Large intestine (tissue), 3 donors: ENCODE measurements around the gene DDHD1. TPM values are rescaled to one million over a fixed set of nuclear protein-coding genes. Genes with fewer than 3 reads are reported as not detected.

ENCODE experiments used
- DNase-seq, 2 donors: peaks; one replicate each; pipeline versions ENCODE4 v3.0.0 to v3.0.0-alpha.2; 2013
- H3K27ac ChIP-seq: one replicate; pipeline ENCODE4 v1.5.1; 2013; ENCODE audit warnings: low read length
- H3K27me3 ChIP-seq: 2 replicates; pipeline ENCODE4 v1.6.1; 2013; ENCODE audit warnings: low read length; ENCODE audit not compliant: control insufficient read depth, insufficient read depth
- H3K36me3 ChIP-seq: 2 replicates; pipeline ENCODE4 v1.6.1; 2013; ENCODE audit warnings: low read length; ENCODE audit not compliant: control insufficient read depth, insufficient read depth
- H3K4me1 ChIP-seq: one replicate; pipeline ENCODE4 v1.6.1; 2013; ENCODE audit warnings: low read length; ENCODE audit not compliant: control insufficient read depth, insufficient read depth
- H3K4me3 ChIP-seq: one replicate; pipeline ENCODE4 v1.5.1; 2013; ENCODE audit warnings: low read length
- H3K9me3 ChIP-seq: one replicate; pipeline ENCODE4 v1.6.1; 2013; ENCODE audit warnings: mild to moderate bottlenecking, low read depth, low read length, moderate library complexity; ENCODE audit not compliant: control insufficient read depth
- WGBS: methylation state at CpG from one replicate; pipeline ENCODE4 v1.1.5; 2013; ENCODE audit warnings: low lambda C conversion rate; ENCODE audit not compliant: insufficient coverage; 5-methylcytosine and 5-hydroxymethylcytosine counted together
- polyA plus RNA-seq: library from polyadenylated mRNA; unstranded; fragments of 120-200 nt; gene quantifications from one replicate; pipeline ENCODE4 v1.2.1, GENCODE V29; 2013

The DDHD1 gene
- polyA plus RNA-seq, 1 donor = 10.2 TPM

DNA sequence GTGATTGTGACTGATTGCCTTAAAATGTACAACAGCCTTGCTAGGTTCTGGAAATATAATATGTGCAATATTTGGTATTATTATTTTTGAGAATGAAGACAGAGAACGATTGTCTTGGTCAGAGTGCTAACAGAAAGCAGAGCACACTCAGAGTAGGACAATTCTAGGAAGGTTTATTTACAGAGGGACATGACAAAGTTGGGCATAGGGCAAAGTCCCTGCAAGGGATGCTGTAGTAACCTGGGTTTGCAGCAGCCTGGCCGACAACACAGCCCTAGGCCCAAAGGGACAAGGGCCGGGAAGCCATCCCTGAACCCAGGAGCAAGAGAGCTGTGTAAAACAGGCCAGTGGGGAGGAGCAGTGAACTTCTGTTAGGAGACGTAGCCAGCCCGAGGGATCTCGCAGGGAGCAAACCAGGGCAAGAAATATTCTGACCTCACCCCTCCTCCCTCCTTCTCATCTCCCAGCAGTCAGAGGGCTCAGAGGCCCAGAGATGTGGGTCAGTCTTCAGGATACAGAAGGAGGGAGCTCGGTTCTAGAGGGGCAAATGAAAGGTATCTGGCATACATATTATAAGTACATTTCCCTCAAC, 151.2 kb downstream of the DDHD1 start:
- Histone ChIP-seq H3K4me3 (no peak overlapping the region), H3K36me3 (no peaks in the 10 kb centered on the region), H3K27ac (no peak overlapping the region), H3K9me3 (no peaks in the 10 kb centered on the region), H3K27me3 (no peaks in the 10 kb centered on the region), H3K4me1 (no peaks in the 10 kb centered on the region)
- no peak for DNase-seq
- no CpG with 5 or more reads among the region's 7 CpGs for WGBS

DNA sequence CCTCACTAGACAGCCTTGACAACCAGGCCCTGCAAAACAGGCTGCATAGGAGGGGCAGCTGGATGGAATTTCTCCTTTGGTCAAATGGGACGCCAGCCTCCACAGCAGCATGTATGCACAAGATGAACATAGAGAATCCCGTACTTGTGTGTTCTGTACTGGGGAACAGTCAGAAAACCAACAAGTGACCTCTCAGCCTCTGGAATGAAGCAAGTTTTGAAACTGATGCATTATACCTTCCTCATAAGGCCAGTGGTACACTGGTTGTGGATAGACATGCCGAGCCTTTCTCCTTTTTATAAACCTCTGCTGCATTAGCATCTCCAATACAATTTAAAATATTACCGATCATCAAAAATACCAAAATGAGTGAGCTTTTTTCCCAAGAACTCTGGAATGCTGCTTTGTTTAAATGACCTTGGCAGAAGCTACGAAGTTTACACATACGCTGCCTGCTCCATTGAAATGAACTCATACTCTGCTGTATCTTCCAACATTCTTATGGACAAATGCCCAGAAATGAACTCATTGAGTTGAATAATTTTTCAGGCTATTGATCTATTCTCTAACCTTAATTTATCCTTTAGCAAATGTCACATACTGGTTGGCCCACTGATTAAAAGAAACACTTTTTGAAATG, 154.6 kb downstream of the DDHD1 start:
- Histone ChIP-seq H3K9me3 (no peaks in the 10 kb centered on the region), H3K4me3 (no peak overlapping the region), H3K27ac (no peak overlapping the region), H3K36me3 (no peaks in the 10 kb centered on the region), H3K27me3 (no peaks in the 10 kb centered on the region), H3K4me1 (no peaks in the 10 kb centered on the region)
- DNase-seq = peak; percentile 13 to 26
- 80% methylated on average over 1 of the region's 6 CpGs for WGBS

DNA sequence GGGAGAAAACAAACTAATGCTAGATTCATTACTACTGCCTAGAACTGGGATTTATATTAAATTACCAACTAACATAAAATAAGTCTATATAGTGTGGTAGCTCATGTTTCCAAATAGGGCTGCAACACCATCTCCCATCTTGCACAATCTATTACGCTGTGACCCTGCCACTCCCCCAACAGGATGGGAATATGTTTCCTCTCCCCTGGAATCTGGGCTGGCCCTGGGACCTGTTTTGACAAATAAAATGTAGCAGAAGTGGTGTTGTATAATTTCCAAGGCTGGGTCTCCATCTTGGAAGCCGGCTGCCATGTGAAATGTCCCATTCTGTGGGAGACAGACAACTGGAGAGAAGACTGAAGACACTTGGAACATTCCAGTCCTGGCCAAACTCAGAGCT, 156.6 kb downstream of the DDHD1 start:
- Histone ChIP-seq H3K4me3 (no peak overlapping the region), H3K4me1 (no peaks in the 10 kb centered on the region), H3K36me3 (no peaks in the 10 kb centered on the region), H3K27ac (no peak overlapping the region), H3K9me3 (no peaks in the 10 kb centered on the region), H3K27me3 (no peaks in the 10 kb centered on the region)
- no peak for DNase-seq
- WGBS = 71% methylated on average over 1 of the region's 2 CpGs

- no CpG with 5 or more reads among the region's 1 CpG for WGBS
- H3K4me3 ChIP-seq = no peak overlapping the region
- no peak for DNase-seq
- H3K4me1 ChIP-seq = no peaks in the 10 kb centered on the region
- no peaks in the 10 kb centered on the region for H3K9me3 ChIP-seq
- no peaks in the 10 kb centered on the region for H3K36me3 ChIP-seq
- H3K27me3 ChIP-seq = no peaks in the 10 kb centered on the region
- H3K27ac ChIP-seq = no peak overlapping the region
These were observed 157.1 kb downstream of the DDHD1 start for GRCh38 chr14:52995998-52996397.

GRCh38 chr14:52992236-52992870, 160.8 kb downstream of the DDHD1 start:
- H3K27me3 ChIP-seq = no peaks in the 10 kb centered on the region
- no peaks in the 10 kb centered on the region for H3K9me3 ChIP-seq
- H3K27ac ChIP-seq = no peak overlapping the region
- no peak for DNase-seq
- WGBS = no CpG with 5 or more reads among the region's 1 CpG
- no peaks in the 10 kb centered on the region for H3K36me3 ChIP-seq
- no peak overlapping the region for H3K4me3 ChIP-seq
- H3K4me1 ChIP-seq = no peaks in the 10 kb centered on the region

DNA sequence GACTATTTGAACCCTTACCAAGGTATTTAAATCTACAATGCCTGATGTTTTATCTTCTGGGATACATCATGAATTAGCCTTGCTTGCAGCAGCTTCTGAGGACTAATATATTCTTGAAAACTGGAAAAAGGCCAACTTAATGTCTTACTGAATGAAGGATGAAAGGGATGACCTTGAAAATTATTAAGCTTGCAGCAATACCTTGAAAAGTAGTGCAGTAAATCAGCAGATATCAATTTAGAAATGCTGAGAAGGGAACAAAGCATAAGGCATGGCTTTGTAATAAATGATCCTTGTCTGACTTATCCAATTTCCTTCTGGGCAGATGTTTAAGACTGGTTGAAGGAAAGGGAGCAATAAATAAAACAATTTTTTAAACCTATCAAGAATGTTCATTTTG, 165.0 kb downstream of the DDHD1 start:
- Histone ChIP-seq H3K4me1 (no peaks in the 10 kb centered on the region), H3K27me3 (no peaks in the 10 kb centered on the region), H3K9me3 (no peaks in the 10 kb centered on the region), H3K4me3 (no peak overlapping the region), H3K36me3 (no peaks in the 10 kb centered on the region), H3K27ac (no peak overlapping the region)
- DNase-seq = no peak

DNA sequence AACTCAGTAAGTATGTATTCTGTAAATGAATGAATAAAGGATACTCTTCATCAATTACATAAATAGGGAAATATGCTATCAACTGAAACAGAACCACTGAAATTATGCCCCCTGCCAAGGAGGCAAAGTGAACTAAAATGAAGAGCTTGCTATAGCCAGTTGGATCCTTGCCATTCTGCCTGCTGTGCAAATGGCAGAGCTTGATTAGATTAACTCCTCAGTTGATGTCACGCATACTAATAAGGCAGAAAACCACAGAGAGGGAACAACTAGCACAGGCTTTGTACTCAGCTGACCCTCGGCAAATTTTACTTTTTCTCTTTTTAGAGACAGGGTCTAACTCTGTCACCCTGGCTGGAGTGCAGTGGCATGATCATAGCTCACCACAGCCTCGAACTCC, 165.6 kb downstream of the DDHD1 start:
- DNase-seq = no peak
- Histone ChIP-seq H3K27ac (no peak overlapping the region), H3K4me1 (no peaks in the 10 kb centered on the region), H3K9me3 (no peaks in the 10 kb centered on the region), H3K27me3 (no peaks in the 10 kb centered on the region), H3K4me3 (no peak overlapping the region), H3K36me3 (no peaks in the 10 kb centered on the region)
- no CpG with 5 or more reads among the region's 3 CpGs for WGBS

- no peak for DNase-seq
- Histone ChIP-seq H3K4me3 (no peak overlapping the region), H3K27me3 (no peaks in the 10 kb centered on the region), H3K27ac (no peak overlapping the region), H3K4me1 (no peaks in the 10 kb centered on the region), H3K9me3 (no peaks in the 10 kb centered on the region), H3K36me3 (no peaks in the 10 kb centered on the region)
- no CpG with 5 or more reads among the region's 2 CpGs for WGBS
These were observed 166.1 kb downstream of the DDHD1 start for GRCh38 chr14:52987042-52987441.

Other genes with a start within 250 kb of the DDHD1 start
- 61.1 TPM for gene FERMT2, start 202.3 kb downstream of the DDHD1 start, polyA plus RNA-seq